HG02840 (cell line): ENCODE results near the gene HSF2.
"Not testable (repeated sequence)": the region's sequence is repeated elsewhere in the genome, so short reads cannot be mapped to it uniquely, and the experiment has no call there.

Experiments used
- ATAC-seq: cut with Tn5 transposase; IDR thresholded peaks from one replicate; pipeline ENCODE4 v1.9.1; 2021; ENCODE audit warnings: mild to moderate bottlenecking, moderate library complexity, moderate number of reproducible peaks; ENCODE audit not compliant: unreplicated experiment, low FRiP score

HSF2 gene

DNA sequence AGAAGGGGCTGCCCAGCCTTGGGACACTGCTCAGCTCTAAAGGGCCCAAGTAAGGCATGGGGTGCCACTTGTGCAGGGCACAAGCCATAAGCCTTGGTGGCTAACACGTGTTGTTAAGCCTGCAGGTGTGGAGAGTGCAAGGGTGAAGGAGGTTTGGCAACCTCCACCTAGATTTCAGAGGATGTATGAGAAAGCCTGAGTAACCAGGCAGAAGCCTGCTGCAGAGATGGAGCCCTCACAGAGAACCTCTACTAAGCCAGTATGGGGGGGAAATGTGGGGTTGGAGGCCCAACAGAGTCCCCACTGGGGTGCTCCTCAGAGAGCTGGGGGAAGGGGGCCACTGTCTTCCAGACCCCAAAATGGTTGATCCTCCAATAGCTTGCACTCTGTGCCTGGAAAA is 39.5 kb downstream of the HSF2 start:
- ATAC-seq, result no peak

DNA sequence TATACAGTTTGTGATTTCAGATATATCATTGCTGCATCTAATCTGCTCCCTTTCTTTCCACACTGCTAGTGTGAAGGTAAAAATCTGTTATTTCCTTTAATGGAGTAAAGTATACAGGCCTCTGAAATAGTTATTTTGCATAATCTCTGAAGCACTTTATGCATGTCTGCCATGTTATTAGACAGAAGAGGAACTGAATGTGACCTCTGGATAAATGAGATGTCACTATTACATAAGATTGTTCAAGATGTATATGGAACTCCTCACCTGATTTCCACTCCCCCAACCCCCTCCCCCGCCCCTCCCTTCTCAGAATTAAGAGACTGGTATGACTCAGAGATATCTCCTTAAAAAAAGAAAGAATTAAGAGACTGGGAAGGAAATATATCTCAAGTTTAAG is 45.8 kb downstream of the HSF2 start:
- no peak for ATAC-seq

DNA sequence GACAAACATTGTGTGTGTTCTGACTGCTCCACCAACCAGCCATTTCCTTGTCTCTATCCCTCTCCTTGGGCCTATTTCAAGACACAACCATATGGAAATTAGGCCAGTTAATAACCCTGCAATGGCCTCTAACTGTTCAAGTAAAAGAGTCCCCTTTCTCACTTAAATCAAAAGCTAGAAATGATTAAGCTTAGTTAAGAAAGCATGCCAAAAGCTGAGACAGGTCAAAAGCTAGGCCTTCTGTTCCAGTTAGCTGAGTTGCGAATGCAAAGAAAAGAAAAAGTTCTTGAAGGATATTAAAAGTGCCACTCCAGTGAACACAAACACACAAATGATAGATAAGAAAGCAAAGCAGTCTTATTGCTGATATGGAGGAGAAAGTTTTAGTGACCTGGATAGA is 49.6 kb downstream of the HSF2 start:
- no peak for ATAC-seq

DNA sequence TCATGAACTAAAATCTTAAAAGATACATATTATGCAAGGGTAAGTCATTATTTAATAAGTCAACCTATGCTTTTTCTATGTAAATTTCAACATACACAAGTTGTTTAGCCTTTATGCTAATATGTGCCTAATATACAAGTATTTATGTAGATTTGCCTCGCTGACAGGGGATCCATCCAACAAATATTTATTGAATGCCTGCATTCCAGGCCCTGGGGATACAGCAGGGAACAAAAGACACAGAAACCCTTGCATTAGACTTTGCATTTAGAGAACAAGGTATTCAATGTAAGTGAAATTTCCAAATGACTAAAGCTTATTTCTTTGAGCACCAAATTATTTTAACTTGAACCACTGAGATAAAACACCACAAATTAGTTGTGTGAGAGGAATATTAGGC is 53.1 kb downstream of the HSF2 start:
- ATAC-seq, result no peak

DNA sequence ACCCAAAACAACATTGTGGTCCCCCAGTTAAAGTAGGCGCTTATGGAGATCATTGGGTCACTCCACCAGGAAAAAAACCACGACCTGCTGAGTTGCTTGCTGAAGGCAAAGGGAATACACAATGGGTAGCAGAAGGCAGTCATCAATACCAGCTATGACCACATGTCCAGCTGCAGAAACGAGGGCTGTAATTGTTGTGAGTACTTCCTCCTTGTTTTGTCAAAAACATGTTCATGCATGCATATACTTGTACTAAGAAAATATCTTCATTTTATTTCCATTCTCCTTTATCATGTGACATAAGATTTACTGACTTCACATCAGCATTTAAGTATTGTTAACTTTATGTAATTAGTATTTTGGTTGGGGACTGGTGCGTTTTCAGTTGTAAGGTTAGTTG is 55.2 kb downstream of the HSF2 start:
- no peak for ATAC-seq

- not testable (repeated sequence) for ATAC-seq
Measured at GRCh38 chr6:122455116-122455515, 55.7 kb downstream of the HSF2 start.

GRCh38 chr6:122458087-122458486 is 58.6 kb downstream of the HSF2 start:
- no peak for ATAC-seq

DNA sequence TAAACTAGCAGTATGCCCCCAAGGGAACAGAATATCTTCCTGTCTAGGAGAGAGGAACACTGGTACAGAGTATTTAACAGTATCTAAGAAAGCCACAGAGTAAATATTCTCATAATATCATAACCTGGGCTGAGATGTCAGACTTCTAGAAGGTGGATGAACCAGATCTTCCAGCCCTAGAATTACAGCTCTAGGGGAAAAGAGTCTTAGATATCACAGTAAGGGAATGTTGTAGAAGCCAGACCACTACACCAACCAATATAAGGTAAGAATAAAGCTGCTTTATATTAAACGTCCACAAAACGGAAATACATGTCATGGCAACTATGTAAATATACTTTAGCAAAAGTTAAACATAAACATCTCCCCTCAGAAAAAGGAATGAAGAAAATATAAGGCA is 59.8 kb downstream of the HSF2 start:
- ATAC-seq, result no peak

DNA sequence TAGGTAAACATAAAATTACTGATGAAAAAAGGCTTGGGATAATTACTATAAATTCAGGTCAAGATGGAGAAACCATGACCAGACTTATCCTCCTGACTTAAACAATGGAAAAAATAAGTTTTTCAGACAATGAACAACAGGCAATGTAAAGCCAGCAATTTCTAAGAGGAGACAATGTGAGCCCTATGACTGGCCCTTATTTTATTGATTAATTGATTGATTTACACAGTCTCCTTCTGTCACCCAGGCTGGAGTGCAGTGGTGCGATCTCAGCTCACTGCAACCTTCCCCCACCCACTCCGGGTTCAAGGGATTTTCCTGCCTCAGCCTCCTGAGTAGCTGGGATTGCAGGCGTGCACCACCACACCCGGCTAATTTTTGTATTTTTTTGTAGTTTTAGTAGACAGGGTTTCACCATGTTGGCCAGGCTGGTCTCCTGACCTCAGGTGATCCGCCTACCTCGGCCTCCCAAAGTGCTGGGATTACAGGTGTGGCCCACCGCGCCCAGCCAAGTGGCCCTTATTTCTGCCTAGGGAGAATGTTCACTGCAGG is 60.5 kb downstream of the HSF2 start:
- not testable (repeated sequence) for ATAC-seq

DNA sequence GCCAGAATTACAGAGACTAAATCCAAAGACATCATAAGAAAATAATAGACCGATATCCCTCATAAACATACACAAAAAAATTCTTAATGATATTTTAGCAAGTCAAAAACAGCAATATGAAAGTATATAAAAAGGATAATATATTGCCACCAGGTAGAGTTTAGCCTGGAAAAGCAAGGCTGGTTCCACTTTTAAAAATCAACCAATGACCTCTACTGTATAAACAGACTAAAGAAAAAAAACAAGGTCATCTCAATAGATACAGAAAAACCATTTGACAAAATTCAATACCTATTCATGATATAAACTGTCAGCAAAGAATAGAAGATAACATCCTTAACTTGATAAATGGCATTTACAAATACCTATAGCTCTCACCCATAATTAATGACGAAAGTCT is 62.4 kb downstream of the HSF2 start:
- ATAC-seq, result no peak

GRCh38 chr6:122471107-122472021 is 71.9 kb downstream of the HSF2 start, which contains the start of gene SERINC1:
Gene SERINC1, minus strand, starts transcription at chr6:122471807. Its CDS starts 70 bp downstream, at chr6:122471737.
- peak; percentile 99 for ATAC-seq

DNA sequence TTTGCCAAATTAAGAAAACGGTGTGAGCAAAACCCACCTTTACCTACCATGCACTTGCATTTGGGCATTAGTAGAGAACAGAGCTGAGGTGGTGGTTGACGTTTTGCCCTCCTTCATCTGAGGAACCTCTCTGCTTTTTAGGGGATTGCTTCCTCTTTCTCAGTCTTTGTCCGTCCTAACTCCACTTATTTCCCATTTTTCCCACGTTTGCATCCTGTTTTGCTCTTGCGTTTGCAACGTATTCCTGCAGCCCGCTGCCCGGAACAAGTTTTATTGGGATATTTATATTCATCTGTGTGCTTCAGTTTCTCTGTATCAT is 72.5 kb downstream of the HSF2 start:
- peak; percentile 54 for ATAC-seq

GRCh38 chr6:122476131-122476530 is 76.7 kb downstream of the HSF2 start:
- no peak for ATAC-seq

DNA sequence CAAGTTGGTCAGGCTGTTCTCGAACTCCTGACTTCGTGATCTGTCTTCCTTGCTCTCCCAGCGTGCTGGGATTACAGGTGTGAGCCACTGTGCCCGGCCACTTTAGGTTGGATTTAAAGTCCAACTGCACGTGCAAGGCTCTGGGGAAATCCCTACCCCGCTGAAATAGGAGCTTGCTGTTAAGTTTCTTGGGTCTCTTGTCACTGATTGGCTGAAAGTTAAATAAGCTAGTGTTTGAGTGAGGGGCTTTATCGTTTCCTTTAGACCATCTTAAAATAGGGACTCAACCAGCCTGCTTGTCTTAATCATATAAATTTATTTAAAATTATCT is 83.3 kb downstream of the HSF2 start:
- no peak for ATAC-seq
